ENCODE results near the gene CCDC136.

CCDC136 gene

DNA sequence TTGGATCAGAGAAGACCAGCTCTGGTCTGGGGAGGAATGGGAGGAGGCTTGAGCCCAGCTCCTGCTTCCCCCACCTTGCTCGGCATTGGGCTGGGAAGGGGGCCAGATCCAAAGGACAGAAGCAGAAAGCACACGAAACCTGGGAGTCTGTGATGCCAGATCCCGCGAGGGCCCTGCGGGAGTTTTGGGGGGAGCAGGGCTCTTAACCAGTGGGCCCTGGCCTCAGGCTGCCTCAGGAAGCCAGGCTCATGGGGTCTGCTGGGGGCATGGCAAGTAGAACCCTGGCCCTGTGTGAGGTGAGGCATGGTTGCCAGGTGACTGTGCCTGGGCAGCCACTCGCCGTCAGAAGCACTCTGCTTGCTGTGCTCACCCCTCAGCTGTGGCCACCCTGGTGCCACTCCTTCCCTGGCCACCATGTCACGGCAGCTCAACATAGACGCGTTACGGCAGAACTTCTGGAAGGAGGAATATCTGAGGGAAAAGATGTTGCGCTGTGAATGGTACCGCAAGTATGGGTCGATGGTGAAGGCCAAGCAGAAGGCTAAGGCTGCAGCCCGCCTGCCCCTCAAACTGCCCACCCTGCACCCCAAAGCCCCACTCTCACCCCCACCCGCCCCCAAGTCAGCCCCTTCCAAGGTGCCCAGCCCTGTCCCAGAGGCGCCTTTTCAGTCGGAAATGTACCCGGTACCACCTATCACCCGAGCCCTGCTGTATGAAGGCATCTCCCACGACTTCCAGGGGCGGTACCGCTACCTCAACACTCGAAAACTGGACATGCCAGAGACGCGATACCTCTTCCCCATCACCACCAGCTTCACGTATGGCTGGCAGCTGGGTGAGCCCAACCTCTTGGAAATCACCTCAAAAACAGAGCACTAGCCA is 74.5 kb downstream of the CCDC136 start:
- no peak for DNase-seq

DNA sequence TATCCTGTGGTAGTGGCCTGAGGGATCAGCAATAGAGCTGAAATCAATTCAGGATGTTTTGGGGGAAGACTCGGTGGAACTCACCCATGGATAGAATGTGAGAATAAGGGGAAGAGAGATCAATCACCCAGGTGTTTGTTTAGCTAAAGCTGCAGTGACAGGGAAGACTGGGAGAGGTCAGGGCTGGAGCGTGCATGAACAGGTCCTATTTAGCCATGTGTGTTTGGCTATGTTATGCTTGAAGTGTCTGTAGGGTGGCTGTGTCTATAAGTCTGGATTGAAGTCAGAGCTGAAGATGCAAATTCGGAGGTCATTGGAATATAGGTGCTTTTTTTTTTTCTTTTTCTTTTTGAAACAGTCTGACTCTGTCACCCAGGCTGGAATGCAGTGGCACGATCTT is 75.5 kb downstream of the CCDC136 start:
- no peak for DNase-seq

GRCh38 chr7:128867842-128868623 is 76.3 kb downstream of the CCDC136 start:
- no peak for DNase-seq

GRCh38 chr7:128868624-128869137 is 76.9 kb downstream of the CCDC136 start:
- DNase-seq: no peak

- peak; percentile 25 to 26 for DNase-seq
These were observed 77.6 kb downstream of the CCDC136 start for GRCh38 chr7:128869138-128869943.

DNA sequence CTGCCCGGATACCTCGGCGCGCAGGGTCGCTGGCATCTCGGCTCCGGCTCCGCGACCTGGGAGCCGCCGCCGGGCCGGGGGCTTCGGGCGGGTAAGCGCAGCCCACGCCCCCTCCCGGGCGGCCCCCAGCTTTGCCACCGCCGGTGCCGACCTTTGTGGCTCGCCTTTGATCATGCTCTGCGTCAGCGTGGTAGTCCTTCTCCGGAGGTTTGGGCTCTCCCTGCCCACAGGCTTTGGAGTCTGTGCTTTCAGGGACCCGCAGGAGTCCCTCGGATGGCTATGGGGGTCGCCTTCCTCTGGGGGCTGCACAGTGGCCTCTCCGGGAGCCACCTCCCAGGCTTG is 78.1 kb downstream of the CCDC136 start:
- peak; percentile 12 to 19 for DNase-seq

GRCh38 chr7:128871050-128871449 is 79.3 kb downstream of the CCDC136 start:
- DNase-seq: no peak

Data from activated CD4-positive, alpha-beta T cell treated with anti-CD3 and anti-CD28 coated beads for 4 hours (primary cell).